Measurements from ENCODE around the gene ARHGEF7. TPM values are rescaled to one million over a fixed set of nuclear protein-coding genes. Genes with fewer than 3 reads are reported as not detected.
"Not testable (repeated sequence)": the region's sequence is repeated elsewhere in the genome, so short reads cannot be mapped to it uniquely, and the experiment has no call there.

ARHGEF7 gene
- total RNA-seq, 1 donor from 2014 or later, result 50.6 TPM

DNA sequence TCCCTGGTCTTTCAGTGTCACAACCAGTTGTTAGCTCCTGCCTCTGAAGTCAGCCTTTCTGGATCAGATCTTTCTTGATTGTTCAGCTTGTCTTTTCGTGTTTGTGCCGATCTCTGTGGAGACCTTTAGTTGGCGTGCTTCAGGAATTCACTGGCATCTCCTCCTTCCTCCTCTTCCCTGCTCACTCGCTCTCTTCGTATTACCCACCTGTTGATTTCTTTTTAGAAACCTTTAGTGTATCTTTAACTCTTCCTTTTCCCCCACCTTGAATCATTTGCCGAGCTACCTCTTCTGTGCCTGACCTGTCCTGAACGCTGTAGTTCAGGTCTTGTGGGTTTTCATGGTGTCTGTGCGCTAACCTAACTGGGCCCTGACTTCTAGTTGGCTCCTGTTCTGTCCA is 141.3 kb downstream of the ARHGEF7 start:
- intact Hi-C loops (cut with DNase I), result no loop called here
- no peak for DNase-seq (ENCODE audit: missing footprints)
- ATAC-seq, result no peak

DNA sequence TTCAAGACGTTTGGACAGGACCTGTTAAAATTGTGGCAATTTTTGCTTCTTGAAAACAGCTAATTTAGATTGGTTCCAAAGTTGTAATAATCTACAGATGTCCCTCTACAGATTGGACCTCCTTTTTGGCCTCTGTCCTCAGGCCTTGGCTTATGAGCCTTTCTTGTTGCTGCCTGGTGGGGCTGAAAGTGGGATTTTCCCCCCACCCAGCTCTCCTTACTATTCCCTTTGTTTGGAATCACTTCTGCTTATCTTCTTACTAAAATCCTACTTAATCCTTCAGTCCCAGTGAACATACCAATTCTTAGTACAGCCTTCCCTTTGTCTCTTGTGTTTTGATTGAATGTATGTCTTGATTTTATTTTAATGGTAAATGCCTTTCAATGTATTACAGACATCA is 141.8 kb downstream of the ARHGEF7 start:
- no peak for DNase-seq (ENCODE audit: missing footprints)
- ATAC-seq, result no peak
- intact Hi-C loops (cut with DNase I), result no loop called here

GRCh38 chr13:111257899-111258298 is 142.8 kb downstream of the ARHGEF7 start:
- ATAC-seq; DNase-seq (ENCODE audit: missing footprints); intact Hi-C loops (cut with DNase I): not testable (repeated sequence)

- intact Hi-C loops (cut with DNase I), result no loop called here
- ATAC-seq (no peak), DNase-seq (ENCODE audit: missing footprints) (no peak)
Measured at GRCh38 chr13:111258637-111259036, 143.5 kb downstream of the ARHGEF7 start.

DNA sequence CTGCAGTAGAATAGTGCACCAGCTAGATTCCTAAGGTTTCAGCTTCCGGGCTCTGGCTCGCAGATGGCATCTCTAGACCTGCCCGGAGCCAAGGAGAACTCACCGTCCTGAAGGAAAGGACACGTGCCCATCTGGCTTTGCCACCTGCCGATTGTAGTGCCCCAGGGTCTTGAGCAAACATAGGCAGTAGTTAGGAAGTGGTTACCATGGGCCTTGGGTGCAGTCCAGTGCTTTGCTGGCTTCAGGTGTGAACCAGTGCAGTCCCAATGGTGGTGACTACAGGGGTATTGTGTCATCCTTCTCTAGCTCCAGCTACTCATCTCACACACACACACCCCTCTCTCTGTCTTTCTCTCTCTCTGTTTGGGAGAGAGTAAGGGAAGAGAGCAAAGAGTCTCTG is 143.9 kb downstream of the ARHGEF7 start:
- ATAC-seq, result no peak
- DNase-seq (ENCODE audit: missing footprints), result no peak
- intact Hi-C loops (cut with DNase I), result no loop called here

- DNase-seq (ENCODE audit: missing footprints) (no peak), ATAC-seq (no peak)
- intact Hi-C loops (cut with DNase I), result no loop called here
Measured at GRCh38 chr13:111261326-111261725, 146.2 kb downstream of the ARHGEF7 start.

DNA sequence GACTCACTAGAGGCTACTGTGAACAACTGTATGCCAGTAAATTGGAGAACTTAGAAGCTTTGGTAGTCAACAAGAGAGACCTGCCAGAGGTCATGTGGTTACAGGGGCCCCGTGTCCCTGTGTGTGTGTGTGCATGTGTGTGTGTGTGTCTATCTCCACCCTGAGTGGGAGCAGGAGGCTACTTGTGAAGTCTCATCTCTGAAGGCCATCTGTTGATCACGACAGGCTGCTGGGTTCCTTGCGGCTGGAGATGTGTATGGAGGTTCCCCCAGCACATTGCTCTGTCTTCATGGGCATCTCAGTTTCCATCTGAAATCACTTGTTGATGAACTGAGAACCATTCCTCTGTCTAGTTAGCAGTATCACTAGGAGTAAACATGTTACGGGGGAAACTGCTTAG is 147.2 kb downstream of the ARHGEF7 start:
- ATAC-seq (no peak), DNase-seq (ENCODE audit: missing footprints) (no peak)

DNA sequence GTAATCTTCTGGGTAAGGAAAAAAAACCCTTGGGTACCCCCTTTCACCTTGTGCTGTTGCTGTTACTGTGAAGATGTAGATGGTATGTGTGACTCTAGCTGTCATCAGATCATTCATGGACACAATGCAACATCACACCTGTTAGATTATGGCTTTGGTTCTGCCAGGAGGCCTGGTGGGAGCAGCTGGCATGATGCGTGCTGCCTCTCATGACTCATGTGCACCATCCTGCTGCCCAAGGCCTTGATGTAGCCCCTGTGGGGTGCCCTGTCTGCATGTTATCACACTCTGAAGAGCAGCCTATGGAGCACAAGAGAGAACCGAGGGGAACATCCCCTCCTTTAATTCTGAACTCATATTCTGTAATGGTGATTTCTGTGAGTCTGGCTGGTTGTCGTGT is 147.6 kb downstream of the ARHGEF7 start:
- intact Hi-C loops (cut with DNase I), result no loop called here
- no peak for DNase-seq (ENCODE audit: missing footprints)
- peak; percentile 30 for ATAC-seq

More for the DNA sequence above, 147.2 kb downstream of the ARHGEF7 start:
- intact Hi-C loops (cut with DNase I), result no loop called here

DNA sequence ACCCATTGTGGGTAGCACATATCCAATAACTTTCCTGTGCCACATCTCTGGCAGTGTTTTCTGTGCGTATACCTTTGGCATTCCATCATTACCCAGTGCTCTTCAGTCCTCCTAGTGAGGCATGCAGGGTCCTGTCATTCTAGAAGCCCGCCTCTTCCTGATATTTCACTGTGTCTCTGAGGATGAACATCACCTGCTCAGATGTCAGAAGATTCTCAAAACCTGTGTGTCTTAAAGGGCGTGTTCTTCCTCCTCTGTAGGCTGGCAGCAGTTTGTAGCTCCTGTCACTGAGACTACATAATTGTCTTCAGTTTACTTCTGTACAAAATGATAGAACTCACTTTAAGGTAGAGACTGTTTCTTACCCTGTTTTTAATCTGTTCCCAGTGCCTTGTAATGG is 148.5 kb downstream of the ARHGEF7 start:
- DNase-seq (ENCODE audit: missing footprints), result no peak
- ATAC-seq, result no peak

GRCh38 chr13:111265006-111265700 is 150.0 kb downstream of the ARHGEF7 start:
- intact Hi-C loops (cut with DNase I), result no loop called here
- DNase-seq (ENCODE audit: missing footprints), result no peak
- no peak for ATAC-seq

More for the DNA sequence above, 148.5 kb downstream of the ARHGEF7 start:
- intact Hi-C loops (cut with DNase I), result no loop called here

DNA sequence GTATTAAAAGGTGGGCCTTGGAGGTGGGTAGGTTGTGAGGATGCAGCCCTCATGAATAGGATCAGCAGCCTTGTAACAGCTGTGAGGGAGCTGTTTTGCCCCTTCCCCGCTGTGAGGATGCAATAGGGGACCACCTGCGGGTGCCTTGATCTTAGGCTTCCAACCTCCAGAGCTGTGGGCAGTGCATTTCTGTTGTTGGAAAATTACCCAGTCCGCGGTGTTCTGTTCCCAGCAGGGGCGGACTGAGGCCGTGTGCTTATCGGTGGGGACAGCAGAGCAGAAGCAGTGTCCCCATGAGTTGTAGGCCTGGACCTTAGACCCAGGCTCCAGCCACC is 150.6 kb downstream of the ARHGEF7 start:
- ATAC-seq, result no peak
- DNase-seq (ENCODE audit: missing footprints), result no peak
- intact Hi-C loops (cut with DNase I), result no loop called here

- DNase-seq (ENCODE audit: missing footprints) (no peak), ATAC-seq (no peak)
- intact Hi-C loops (cut with DNase I), result no loop called here
Measured at GRCh38 chr13:111267205-111267604, 152.1 kb downstream of the ARHGEF7 start.

GRCh38 chr13:111267784-111268183 is 152.7 kb downstream of the ARHGEF7 start:
- intact Hi-C loops (cut with DNase I), result no loop called here
- ATAC-seq, result no peak
- no peak for DNase-seq (ENCODE audit: missing footprints)

- no peak for ATAC-seq
- intact Hi-C loops (cut with DNase I), result no loop called here
- DNase-seq (ENCODE audit: missing footprints), result no peak
Measured at GRCh38 chr13:111269508-111269907, 154.4 kb downstream of the ARHGEF7 start.

DNA sequence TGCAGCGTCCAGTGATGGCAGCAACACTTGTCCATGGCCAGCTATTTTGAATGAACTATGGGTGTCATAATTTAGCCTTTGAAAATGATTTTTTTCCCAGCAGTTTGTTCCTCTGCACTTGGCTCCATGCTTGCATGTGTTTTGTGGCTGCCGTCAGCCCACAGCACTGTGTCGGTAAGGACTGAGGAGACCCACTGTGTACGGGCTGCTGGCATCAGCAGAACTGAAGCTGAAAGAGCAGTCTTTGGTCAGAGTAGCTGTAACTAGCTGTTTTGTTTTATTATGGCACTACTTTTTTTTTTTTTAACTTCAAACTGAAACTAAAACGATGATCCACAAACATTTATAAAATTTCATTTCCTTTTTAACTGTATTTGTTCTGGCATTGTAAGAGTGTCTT is 155.0 kb downstream of the ARHGEF7 start:
- no peak for ATAC-seq
- DNase-seq (ENCODE audit: missing footprints), result no peak
- intact Hi-C loops (cut with DNase I), result no loop called here

GRCh38 chr13:111270765-111271698 is 155.9 kb downstream of the ARHGEF7 start:
- intact Hi-C loops (cut with DNase I), result no loop called here
- ATAC-seq, result no peak
- no peak for DNase-seq (ENCODE audit: missing footprints)

- intact Hi-C loops (cut with DNase I), result no loop called here
- DNase-seq (ENCODE audit: missing footprints), result no peak
- ATAC-seq, result no peak
Measured at GRCh38 chr13:111272117-111272516, 157.0 kb downstream of the ARHGEF7 start.

- DNase-seq (ENCODE audit: missing footprints) (no peak), ATAC-seq (no peak)
Measured at GRCh38 chr13:111275382-111275781, 160.3 kb downstream of the ARHGEF7 start.

GRCh38 chr13:111275995-111276618 is 161.0 kb downstream of the ARHGEF7 start:
- no peak for DNase-seq (ENCODE audit: missing footprints)
- intact Hi-C loops (cut with DNase I), result no loop called here
- ATAC-seq, result no peak

More at GRCh38 chr13:111275382-111275781, 160.3 kb downstream of the ARHGEF7 start:
- intact Hi-C loops (cut with DNase I), result no loop called here

DNA sequence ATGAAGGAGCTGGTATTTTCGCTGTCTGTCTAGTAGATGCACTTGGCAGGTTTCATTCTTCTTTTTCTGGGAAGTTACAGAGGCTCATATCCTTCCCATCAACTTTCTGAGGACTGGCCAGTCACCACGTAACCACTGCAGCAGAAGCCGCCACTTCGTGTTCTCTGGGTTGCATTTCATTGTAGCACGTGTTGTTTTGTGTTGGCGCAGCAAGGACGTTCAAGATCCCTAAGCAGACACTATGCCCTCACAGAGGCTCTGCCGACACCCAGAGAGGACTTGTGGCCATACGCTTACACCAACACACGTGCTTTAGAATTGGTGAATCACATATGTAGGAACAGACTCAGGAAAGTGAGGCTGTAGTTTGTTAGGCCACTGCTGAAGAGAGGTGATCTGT is 163.1 kb downstream of the ARHGEF7 start:
- intact Hi-C loops (cut with DNase I), result loop anchor here (2.0 kb wide), 1 partner anchor 25 kb away; no protein-coding TSS in a partner anchor
- ATAC-seq, result peak; percentile 50
- DNase-seq (ENCODE audit: missing footprints), result no peak

Measured in Right ventricle myocardium inferior (tissue), 1 donor.